GM13976 (cell line): ENCODE measurements around the gene FAM20C.

ENCODE experiments used
- DNase-seq: peaks from one replicate; pipeline ENCODE4 v3.0.0; 2012; ENCODE audit warnings: low spot score
- CTCF ChIP-seq: IDR thresholded peaks from 2 replicates; pipeline ENCODE4 v1.5.1; 2012; ENCODE audit warnings: borderline replicate concordance, mild to moderate bottlenecking; ENCODE audit not compliant: insufficient read depth; ENCODE audit errors: extremely low read depth, missing control alignments, control extremely low read depth
- in situ Hi-C: fragments of 300-500 bp; cut with MboI; formaldehyde crosslinking; loops from one replicate; pipeline ENCODE4 v1.12.0; 2022; ENCODE audit warnings: low sequenced_read_pairs, mixed read lengths, inconsistent platforms; ENCODE audit not compliant: unreplicated experiment

The FAM20C gene

GRCh38 chr7:251446-252175 is 59.2 kb downstream of the FAM20C start:
- no peak for DNase-seq
- TF ChIP-seq CTCF, result no peak
- in situ Hi-C loops, result no loop called here

GRCh38 chr7:252216-252965 is 60.0 kb downstream of the FAM20C start:
- in situ Hi-C loops, result no loop called here
- no peak for DNase-seq
- TF ChIP-seq CTCF, result no peak

- in situ Hi-C loops, result no loop called here
- no peak for DNase-seq
- TF ChIP-seq CTCF, result no peak
Observed at GRCh38 chr7:252981-253380, 60.6 kb downstream of the FAM20C start.

- no peak for DNase-seq
- in situ Hi-C loops, result no loop called here
- TF ChIP-seq CTCF, result no peak
Observed at GRCh38 chr7:253581-254336, 61.4 kb downstream of the FAM20C start.

- in situ Hi-C loops, result no loop called here
- TF ChIP-seq CTCF, result no peak
- no peak for DNase-seq
Observed at GRCh38 chr7:254337-255037, 62.1 kb downstream of the FAM20C start.

- TF ChIP-seq CTCF, result no peak
- in situ Hi-C loops, result no loop called here
- DNase-seq, result no peak
Observed at GRCh38 chr7:255038-255435, 62.7 kb downstream of the FAM20C start.
